ENCODE measurements around the gene CDKN1A. TPM values are rescaled to one million over a fixed set of nuclear protein-coding genes. Genes with fewer than 3 reads are reported as not detected.

Gene CDKN1A
- total RNA-seq, 1 experiment from 2014 or later, result 75.1 TPM

DNA sequence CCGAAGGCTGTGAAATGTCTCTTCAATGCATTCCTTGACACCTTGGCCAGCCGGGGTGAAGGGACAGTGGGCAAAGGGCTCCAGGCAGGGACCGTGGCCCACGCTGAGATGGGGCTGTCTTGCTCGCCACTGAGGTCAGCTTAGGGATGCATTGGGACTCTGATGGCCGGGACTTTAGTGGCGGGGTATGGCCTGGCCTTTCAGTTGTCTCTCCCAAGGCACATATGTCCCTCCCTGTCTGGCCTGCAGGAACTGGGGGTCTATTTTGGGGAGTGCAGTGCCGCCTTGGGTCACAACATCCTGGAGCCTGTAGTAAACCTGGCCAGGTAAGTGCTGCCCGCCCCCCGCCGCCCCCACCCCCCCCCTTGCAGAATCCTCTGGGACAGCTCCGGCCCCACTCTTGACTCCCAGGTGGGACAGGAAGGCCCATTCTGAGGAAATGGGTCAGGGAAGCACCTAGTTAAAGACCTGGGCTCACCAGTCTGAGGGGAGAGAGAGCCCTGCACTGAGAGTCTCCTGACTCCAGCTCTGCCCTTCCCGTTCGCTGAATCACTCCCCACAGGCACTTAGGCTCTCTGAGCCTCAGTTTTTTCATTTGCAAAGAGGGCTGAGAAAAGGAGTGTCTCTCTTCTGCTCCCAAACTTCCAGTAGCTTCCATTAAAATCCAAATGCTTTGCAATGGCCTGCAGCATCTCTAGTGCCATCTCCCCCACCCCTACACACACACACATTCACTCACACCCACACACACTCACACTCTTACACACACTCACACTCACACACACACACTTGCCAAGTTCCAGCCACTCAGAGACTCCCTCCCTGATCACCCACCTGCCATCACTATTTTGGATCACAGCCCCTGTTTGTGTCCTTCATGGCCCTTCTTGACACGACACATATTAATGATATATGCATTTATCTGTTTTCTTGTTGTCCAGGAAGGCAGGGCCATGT, 52.2 kb downstream of the CDKN1A start (continued):
- TF ChIP-seq, protein P1, sequence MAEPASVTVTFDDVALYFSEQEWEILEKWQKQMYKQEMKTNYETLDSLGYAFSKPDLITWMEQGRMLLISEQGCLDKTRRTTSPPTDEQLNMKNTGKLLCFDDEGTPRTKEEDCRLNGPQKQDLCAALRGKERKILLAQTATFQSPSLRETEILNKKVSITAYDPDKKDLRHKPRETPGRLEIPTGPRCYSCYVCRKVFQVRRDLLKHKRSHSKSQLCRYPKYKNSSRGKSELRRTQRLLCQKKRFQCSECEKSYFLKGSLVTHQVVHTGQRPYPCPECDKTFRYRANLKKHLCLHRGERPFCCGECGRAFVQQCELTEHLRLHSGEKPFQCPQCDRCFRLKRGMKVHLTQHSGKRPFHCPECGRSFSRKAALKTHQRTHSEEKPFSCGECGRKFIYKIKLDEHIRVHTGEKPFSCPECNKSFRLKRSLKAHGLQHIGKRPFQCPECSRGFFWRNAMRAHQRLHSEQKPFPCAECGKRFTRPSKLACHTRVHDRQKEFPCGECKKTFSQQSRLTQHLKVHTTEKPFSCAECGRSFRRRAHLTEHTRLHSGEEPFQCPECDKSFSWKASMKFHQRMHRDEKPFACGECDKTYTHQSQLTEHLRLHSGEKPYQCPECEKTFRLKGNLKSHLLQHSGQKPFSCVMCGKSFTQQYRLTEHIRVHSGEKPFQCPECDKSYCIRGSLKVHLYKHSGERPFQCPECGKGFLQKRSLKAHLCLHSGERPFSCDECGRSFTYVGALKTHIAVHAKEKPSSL (CRISPR knock-in tag; conservative IDR thresholded peaks at IDR 0.05), result no peak
- TF ChIP-seq, protein P2, sequence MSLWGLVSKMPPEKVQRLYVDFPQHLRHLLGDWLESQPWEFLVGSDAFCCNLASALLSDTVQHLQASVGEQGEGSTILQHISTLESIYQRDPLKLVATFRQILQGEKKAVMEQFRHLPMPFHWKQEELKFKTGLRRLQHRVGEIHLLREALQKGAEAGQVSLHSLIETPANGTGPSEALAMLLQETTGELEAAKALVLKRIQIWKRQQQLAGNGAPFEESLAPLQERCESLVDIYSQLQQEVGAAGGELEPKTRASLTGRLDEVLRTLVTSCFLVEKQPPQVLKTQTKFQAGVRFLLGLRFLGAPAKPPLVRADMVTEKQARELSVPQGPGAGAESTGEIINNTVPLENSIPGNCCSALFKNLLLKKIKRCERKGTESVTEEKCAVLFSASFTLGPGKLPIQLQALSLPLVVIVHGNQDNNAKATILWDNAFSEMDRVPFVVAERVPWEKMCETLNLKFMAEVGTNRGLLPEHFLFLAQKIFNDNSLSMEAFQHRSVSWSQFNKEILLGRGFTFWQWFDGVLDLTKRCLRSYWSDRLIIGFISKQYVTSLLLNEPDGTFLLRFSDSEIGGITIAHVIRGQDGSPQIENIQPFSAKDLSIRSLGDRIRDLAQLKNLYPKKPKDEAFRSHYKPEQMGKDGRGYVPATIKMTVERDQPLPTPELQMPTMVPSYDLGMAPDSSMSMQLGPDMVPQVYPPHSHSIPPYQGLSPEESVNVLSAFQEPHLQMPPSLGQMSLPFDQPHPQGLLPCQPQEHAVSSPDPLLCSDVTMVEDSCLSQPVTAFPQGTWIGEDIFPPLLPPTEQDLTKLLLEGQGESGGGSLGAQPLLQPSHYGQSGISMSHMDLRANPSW (CRISPR knock-in tag; conservative IDR thresholded peaks at IDR 0.05; ENCODE audit: low read depth), result no peak
- no peak for TF ChIP-seq EMX1 (CRISPR knock-in tag; IDR thresholded peaks at IDR 0.05)
- no peak for TF ChIP-seq NFE2L1 (CRISPR knock-in tag; IDR thresholded peaks at IDR 0.05)

DNA sequence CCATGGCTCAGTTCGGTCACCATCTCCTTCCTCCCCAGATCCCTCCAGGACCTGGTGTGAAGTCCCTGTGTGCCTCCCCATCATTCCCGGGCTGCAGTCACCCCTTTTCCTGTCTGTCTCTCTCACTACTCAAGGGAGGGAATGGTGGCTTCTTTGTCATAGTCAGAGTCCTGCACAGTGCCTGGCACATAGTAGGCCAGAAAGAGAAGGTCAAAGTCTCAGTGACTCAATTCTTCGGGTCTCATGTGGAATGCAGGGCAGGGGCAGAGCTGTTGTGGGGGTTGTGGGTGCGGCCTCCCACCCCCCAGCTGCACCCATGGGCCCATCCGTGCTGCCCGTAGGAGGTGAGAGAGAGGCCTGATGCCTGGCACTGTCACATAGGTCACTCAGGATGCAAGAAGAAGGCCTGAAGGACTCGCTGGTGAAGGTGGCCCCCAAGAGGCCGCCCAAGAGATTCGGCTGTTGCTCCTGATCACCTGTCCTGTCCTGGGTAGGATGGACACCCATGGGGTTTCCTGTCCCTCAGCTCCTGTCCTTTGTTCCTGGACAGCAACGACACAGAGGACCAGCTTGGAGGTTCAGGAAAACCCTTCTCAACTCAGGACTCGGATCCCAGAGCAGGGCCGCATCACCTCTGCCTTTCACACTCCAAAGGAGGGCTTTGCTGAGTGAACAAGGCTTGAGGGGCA, 53.3 kb downstream of the CDKN1A start:
- CTCF ChIA-PET, result interaction anchor here (0.5 to 2.2 kb wide), 3 partner anchors 34 to 356 kb away, joined by 3 to 5 read pairs (median 4); no protein-coding TSS in a partner anchor
- POLR2A ChIA-PET, result no interaction called here
- Mint-ChIP-seq H3K27ac (no peak overlapping the region), H3K4me1 (peaks cover 16% of the 10 kb centered on the region), H3K9me3 (no peaks in the 10 kb centered on the region), H3K27me3 (ENCODE audit: low read depth) (peaks cover 2% of the 10 kb centered on the region; the same call in 1 of the 2 replicates), H3K4me3 (no peak overlapping the region), H3K36me3 (no peaks in the 10 kb centered on the region)
- ATAC-seq (no peak; the same call in 1 of the 2 replicates), DNase-seq (ENCODE audit: low spot score) (no peak)
- TF ChIP-seq ZNF671 (CRISPR knock-in tag; IDR thresholded peaks at IDR 0.05) (no peak), FOXJ3 (CRISPR knock-in tag; IDR thresholded peaks at IDR 0.05; ENCODE audit: borderline replicate concordance) (no peak), CREM (CRISPR knock-in tag; IDR thresholded peaks at IDR 0.05) (no peak), JAZF1 (CRISPR knock-in tag; IDR thresholded peaks at IDR 0.05) (no peak), FOXP1 (CRISPR knock-in tag; IDR thresholded peaks at IDR 0.05; ENCODE audit: borderline replicate concordance) (no peak), RELA (CRISPR knock-in tag; IDR thresholded peaks at IDR 0.05; ENCODE audit: borderline replicate concordance) (no peak), ESRRA (CRISPR knock-in tag; IDR thresholded peaks at IDR 0.05; ENCODE audit: borderline replicate concordance) (no peak), TP53 (CRISPR knock-in tag; IDR thresholded peaks at IDR 0.05) (no peak), TEAD4 (CRISPR knock-in tag; IDR thresholded peaks at IDR 0.05) (no peak)
- TF ChIP-seq, protein P3, sequence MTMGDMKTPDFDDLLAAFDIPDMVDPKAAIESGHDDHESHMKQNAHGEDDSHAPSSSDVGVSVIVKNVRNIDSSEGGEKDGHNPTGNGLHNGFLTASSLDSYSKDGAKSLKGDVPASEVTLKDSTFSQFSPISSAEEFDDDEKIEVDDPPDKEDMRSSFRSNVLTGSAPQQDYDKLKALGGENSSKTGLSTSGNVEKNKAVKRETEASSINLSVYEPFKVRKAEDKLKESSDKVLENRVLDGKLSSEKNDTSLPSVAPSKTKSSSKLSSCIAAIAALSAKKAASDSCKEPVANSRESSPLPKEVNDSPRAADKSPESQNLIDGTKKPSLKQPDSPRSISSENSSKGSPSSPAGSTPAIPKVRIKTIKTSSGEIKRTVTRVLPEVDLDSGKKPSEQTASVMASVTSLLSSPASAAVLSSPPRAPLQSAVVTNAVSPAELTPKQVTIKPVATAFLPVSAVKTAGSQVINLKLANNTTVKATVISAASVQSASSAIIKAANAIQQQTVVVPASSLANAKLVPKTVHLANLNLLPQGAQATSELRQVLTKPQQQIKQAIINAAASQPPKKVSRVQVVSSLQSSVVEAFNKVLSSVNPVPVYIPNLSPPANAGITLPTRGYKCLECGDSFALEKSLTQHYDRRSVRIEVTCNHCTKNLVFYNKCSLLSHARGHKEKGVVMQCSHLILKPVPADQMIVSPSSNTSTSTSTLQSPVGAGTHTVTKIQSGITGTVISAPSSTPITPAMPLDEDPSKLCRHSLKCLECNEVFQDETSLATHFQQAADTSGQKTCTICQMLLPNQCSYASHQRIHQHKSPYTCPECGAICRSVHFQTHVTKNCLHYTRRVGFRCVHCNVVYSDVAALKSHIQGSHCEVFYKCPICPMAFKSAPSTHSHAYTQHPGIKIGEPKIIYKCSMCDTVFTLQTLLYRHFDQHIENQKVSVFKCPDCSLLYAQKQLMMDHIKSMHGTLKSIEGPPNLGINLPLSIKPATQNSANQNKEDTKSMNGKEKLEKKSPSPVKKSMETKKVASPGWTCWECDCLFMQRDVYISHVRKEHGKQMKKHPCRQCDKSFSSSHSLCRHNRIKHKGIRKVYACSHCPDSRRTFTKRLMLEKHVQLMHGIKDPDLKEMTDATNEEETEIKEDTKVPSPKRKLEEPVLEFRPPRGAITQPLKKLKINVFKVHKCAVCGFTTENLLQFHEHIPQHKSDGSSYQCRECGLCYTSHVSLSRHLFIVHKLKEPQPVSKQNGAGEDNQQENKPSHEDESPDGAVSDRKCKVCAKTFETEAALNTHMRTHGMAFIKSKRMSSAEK (CRISPR knock-in tag; IDR thresholded peaks at IDR 0.05; ENCODE audit: borderline replicate concordance), result no peak
- TF ChIP-seq, protein P4, sequence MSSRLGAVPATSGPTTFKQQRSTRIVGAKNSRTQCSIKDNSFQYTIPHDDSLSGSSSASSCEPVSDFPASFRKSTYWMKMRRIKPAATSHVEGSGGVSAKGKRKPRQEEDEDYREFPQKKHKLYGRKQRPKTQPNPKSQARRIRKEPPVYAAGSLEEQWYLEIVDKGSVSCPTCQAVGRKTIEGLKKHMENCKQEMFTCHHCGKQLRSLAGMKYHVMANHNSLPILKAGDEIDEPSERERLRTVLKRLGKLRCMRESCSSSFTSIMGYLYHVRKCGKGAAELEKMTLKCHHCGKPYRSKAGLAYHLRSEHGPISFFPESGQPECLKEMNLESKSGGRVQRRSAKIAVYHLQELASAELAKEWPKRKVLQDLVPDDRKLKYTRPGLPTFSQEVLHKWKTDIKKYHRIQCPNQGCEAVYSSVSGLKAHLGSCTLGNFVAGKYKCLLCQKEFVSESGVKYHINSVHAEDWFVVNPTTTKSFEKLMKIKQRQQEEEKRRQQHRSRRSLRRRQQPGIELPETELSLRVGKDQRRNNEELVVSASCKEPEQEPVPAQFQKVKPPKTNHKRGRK (CRISPR knock-in tag; IDR thresholded peaks at IDR 0.05; ENCODE audit: borderline replicate concordance), result no peak
- TF ChIP-seq, protein P5, sequence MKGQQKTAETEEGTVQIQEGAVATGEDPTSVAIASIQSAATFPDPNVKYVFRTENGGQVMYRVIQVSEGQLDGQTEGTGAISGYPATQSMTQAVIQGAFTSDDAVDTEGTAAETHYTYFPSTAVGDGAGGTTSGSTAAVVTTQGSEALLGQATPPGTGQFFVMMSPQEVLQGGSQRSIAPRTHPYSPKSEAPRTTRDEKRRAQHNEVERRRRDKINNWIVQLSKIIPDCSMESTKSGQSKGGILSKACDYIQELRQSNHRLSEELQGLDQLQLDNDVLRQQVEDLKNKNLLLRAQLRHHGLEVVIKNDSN (CRISPR knock-in tag; IDR thresholded peaks at IDR 0.05), result no peak
- TF ChIP-seq, protein P6, sequence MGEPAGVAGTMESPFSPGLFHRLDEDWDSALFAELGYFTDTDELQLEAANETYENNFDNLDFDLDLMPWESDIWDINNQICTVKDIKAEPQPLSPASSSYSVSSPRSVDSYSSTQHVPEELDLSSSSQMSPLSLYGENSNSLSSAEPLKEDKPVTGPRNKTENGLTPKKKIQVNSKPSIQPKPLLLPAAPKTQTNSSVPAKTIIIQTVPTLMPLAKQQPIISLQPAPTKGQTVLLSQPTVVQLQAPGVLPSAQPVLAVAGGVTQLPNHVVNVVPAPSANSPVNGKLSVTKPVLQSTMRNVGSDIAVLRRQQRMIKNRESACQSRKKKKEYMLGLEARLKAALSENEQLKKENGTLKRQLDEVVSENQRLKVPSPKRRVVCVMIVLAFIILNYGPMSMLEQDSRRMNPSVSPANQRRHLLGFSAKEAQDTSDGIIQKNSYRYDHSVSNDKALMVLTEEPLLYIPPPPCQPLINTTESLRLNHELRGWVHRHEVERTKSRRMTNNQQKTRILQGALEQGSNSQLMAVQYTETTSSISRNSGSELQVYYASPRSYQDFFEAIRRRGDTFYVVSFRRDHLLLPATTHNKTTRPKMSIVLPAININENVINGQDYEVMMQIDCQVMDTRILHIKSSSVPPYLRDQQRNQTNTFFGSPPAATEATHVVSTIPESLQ (CRISPR knock-in tag; IDR thresholded peaks at IDR 0.05), result no peak
- TF ChIP-seq, protein P7, sequence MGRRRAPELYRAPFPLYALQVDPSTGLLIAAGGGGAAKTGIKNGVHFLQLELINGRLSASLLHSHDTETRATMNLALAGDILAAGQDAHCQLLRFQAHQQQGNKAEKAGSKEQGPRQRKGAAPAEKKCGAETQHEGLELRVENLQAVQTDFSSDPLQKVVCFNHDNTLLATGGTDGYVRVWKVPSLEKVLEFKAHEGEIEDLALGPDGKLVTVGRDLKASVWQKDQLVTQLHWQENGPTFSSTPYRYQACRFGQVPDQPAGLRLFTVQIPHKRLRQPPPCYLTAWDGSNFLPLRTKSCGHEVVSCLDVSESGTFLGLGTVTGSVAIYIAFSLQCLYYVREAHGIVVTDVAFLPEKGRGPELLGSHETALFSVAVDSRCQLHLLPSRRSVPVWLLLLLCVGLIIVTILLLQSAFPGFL (CRISPR knock-in tag; IDR thresholded peaks at IDR 0.05; ENCODE audit: borderline replicate concordance), result no peak

Measured in WTC11 (cell line).